Loucy (cell line): ENCODE measurements around the gene SCNN1B.
"Not testable (repeated sequence)": the region's sequence is repeated elsewhere in the genome, so short reads cannot be mapped to it uniquely, and the experiment has no call there.

ENCODE experiments used
- H2AFZ ChIP-seq: fragments of 200-600 bp; sonication (generic); 2 replicates; pipeline ENCODE4 v1.6.0; 2016; ENCODE audit warnings: antibody characterized with exemption, mild to moderate bottlenecking, low read length, moderate library complexity
- H3F3A ChIP-seq: fragments of 200-600 bp; 2 replicates; pipeline ENCODE4 v1.6.0; 2016; ENCODE audit warnings: antibody characterized with exemption, low read depth, mild to moderate bottlenecking
- H3K27me3 ChIP-seq: fragments of 200-600 bp; sonication (generic); 2 replicates; pipeline ENCODE4 v1.6.1; 2014; ENCODE audit warnings: low read length, mild to moderate bottlenecking; ENCODE audit not compliant: insufficient read depth, poor library complexity, severe bottlenecking
- H3K36me3 ChIP-seq: fragments of 200-600 bp; sonication (generic); 2 replicates; pipeline ENCODE4 v1.6.1; 2016; ENCODE audit warnings: low read length; ENCODE audit not compliant: insufficient read depth
- H3K4me1 ChIP-seq: fragments of 200-600 bp; sonication (generic); 2 replicates; pipeline ENCODE4 v1.5.1; 2014; ENCODE audit warnings: low read length, mild to moderate bottlenecking; ENCODE audit not compliant: insufficient read depth, poor library complexity, severe bottlenecking
- H3K4me2 ChIP-seq: fragments of 200-600 bp; sonication (generic); 2 replicates; pipeline ENCODE4 v1.6.0; 2014; ENCODE audit warnings: antibody characterized with exemption, low read length, low read depth, mild to moderate bottlenecking; ENCODE audit not compliant: poor library complexity, severe bottlenecking
- H3K4me3 ChIP-seq: fragments of 200-600 bp; sonication (generic); 2 replicates; pipeline ENCODE4 v1.5.1; 2014; ENCODE audit warnings: low read length, mild to moderate bottlenecking, mixed read lengths; ENCODE audit not compliant: poor library complexity, severe bottlenecking
- H3K79me2 ChIP-seq: fragments of 200-600 bp; sonication (generic); 2 replicates; pipeline ENCODE4 v1.6.1; 2014; ENCODE audit warnings: low read length; ENCODE audit not compliant: insufficient read depth
- H3K9ac ChIP-seq: fragments of 200-600 bp; sonication (generic); 2 replicates; pipeline ENCODE4 v1.6.0; 2014; ENCODE audit warnings: mild to moderate bottlenecking, low read depth, low read length, moderate library complexity; ENCODE audit not compliant: poor library complexity, severe bottlenecking
- H3K9me2 ChIP-seq: fragments of 200-600 bp; sonication (generic); replicated peaks from 2 replicates; pipeline ENCODE4 v1.6.1; 2016; ENCODE audit warnings: low read depth, low read length, mixed read lengths
- H3K9me3 ChIP-seq: fragments of 200-600 bp; sonication (generic); 2 replicates; pipeline ENCODE4 v1.6.1; 2014; ENCODE audit warnings: mild to moderate bottlenecking, antibody characterized with exemption, low read length, low read depth; ENCODE audit not compliant: insufficient read depth
- H4K20me1 ChIP-seq: fragments of 200-600 bp; sonication (generic); 2 replicates; pipeline ENCODE4 v1.6.0; 2014; ENCODE audit warnings: antibody characterized with exemption, low read length, mild to moderate bottlenecking; ENCODE audit not compliant: insufficient read depth, poor library complexity, severe bottlenecking
- CTCF ChIP-seq: fragments of 200-600 bp; sonication (generic); conservative IDR thresholded peaks from 2 replicates; pipeline ENCODE4 v1.5.1; 2014; ENCODE audit warnings: mild to moderate bottlenecking, antibody characterized with exemption, low read length
- EZH2phosphoT487 ChIP-seq: fragments of 200-600 bp; IDR thresholded peaks from 2 replicates; pipeline ENCODE4 v1.6.1; 2018; ENCODE audit warnings: antibody characterized with exemption, mild to moderate bottlenecking, moderate library complexity, borderline replicate concordance

SCNN1B gene, protein sequence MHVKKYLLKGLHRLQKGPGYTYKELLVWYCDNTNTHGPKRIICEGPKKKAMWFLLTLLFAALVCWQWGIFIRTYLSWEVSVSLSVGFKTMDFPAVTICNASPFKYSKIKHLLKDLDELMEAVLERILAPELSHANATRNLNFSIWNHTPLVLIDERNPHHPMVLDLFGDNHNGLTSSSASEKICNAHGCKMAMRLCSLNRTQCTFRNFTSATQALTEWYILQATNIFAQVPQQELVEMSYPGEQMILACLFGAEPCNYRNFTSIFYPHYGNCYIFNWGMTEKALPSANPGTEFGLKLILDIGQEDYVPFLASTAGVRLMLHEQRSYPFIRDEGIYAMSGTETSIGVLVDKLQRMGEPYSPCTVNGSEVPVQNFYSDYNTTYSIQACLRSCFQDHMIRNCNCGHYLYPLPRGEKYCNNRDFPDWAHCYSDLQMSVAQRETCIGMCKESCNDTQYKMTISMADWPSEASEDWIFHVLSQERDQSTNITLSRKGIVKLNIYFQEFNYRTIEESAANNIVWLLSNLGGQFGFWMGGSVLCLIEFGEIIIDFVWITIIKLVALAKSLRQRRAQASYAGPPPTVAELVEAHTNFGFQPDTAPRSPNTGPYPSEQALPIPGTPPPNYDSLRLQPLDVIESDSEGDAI

DNA sequence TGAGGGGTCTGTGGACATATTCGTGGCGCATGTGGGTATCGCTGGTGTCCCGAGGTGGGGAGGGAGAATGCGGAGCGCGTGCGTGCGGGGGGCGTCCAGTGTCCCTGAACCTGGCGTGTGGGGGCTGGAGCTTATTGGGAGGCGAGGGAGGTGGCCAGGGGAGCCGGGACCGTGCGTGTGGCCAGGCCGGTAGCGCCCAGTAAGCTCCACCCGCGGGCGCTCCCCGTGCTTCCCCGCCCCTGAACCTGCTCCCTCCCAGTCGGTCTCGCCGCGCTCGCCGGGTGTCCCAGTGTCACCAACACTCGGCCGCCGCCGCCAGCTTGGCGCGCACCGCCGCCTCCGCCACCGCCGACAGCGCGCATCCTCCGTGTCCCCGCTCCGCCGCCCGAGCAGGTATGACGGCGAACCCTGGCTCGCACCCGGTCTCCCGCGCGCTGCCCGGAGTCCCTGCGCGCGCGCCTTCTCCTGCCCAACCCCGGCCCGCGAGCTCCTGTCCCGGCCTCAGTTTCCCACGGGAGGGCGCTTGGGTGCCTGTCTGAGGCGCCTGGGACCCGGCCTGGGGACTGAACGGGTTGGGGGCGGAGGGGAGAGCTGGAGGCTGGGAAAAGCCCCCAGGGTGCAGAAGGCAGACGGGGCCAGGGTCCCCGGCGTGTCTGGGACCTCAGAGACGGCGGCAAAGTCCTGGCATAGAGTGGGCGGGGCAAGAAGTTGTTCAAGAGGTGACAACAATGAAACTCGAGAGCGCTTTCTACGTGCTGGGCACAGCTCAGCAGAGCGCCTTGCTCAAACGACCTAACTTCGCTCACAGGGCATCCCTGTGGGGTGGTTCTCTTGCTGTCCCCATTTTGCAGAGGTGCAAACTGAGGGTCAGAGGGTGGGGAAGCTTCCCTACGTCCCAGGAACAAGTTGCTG lies at the start of gene SCNN1B:
Gene SCNN1B, plus strand, starts transcription at position 258 of the 912 bp plus-strand sequence. CDS start 46,298 bp downstream, outside the sequence.
- no peak within 1 kb of the TSS for H3K4me3 ChIP-seq

GRCh38 chr16:23252310-23252709 lies 49.8 kb upstream of the SCNN1B start:
- H2AFZ ChIP-seq = no peak overlapping the region
- H4K20me1 ChIP-seq = no peaks in the 10 kb centered on the region
- no peak overlapping the region for H3K9ac ChIP-seq
- H3F3A ChIP-seq = no peaks in the 10 kb centered on the region
- H3K4me1 ChIP-seq = no peaks in the 10 kb centered on the region
- no peaks in the 10 kb centered on the region for H3K9me2 ChIP-seq
- TF ChIP-seq EZH2phosphoT487 (no peak), CTCF (no peak)
- no peaks in the 10 kb centered on the region for H3K79me2 ChIP-seq
- H3K36me3 ChIP-seq = no peaks in the 10 kb centered on the region
- no peak overlapping the region for H3K4me3 ChIP-seq
- no peaks in the 10 kb centered on the region for H3K9me3 ChIP-seq
- no peaks in the 10 kb centered on the region for H3K27me3 ChIP-seq
- H3K4me2 ChIP-seq = no peak overlapping the region

More for the DNA sequence above, at the start of gene SCNN1B:
- Histone ChIP-seq H3K9me2 (no peaks in the 10 kb centered on the region), H3K4me2 (no peak within 1 kb of the TSS), H2AFZ (no peak within 1 kb of the TSS), H3K9ac (no peak within 1 kb of the TSS), H3K79me2 (no peaks in the 10 kb centered on the region), H3F3A (no peaks in the 10 kb centered on the region), H3K27me3 (peaks cover 6% of the 10 kb centered on the region), H4K20me1 (no peaks in the 10 kb centered on the region), H3K36me3 (no peaks in the 10 kb centered on the region), H3K9me3 (no peaks in the 10 kb centered on the region), H3K4me1 (no peaks in the 10 kb centered on the region)
- TF ChIP-seq CTCF (no peak), EZH2phosphoT487 (no peak)

GRCh38 chr16:23253650-23254049 lies 48.5 kb upstream of the SCNN1B start:
- not testable (repeated sequence) for H3K9me3 ChIP-seq, H2AFZ ChIP-seq, H3K9me2 ChIP-seq, H3K27me3 ChIP-seq, H3K36me3 ChIP-seq, H3K4me3 ChIP-seq, H3K79me2 ChIP-seq, H4K20me1 ChIP-seq, H3F3A ChIP-seq, H3K9ac ChIP-seq, H3K4me2 ChIP-seq, H3K4me1 ChIP-seq
